ENCODE data around the gene FSCN2. TPM values are rescaled to one million over a fixed set of nuclear protein-coding genes. Genes with fewer than 3 reads are reported as not detected.

FSCN2 gene
- total and polyA plus RNA-seq, 10 of the 15 experiments (the other 5 are each of a cell fraction or from before 2014, with no cell fraction given) = 0.12 to 2.1 (median 0.65) TPM; not detected in 3

DNA sequence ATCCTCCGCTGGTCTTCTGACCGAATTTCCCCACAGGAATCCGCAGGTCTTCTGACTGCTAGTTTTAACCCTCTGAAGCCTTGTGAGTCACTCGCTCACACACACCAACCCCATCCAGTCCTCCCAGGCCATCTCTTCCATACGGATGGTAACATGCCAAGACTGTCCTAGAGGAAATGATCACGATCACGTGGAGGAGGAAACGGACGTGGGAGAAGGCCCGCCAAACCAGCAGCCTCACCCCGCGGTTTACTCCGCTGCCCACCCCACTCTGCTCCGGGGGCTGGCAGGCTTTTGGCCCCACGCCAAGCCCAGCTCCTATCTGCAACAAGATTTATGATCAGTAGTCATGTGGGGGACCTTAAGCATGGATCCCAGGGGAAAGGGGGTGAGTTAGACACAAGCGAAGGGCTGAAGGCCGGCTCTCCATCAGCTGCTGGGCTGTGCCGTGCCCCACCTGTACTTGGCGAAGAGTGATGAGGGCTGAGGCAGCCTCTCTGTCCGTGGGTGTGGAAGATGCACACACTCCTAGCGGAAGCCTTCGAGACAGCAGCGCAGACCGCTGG, 25.5 kb downstream of the FSCN2 start (continued):
- TF ChIP-seq ZBTB11 (CRISPR knock-in tag; IDR thresholded peaks at IDR 0.05) = no peak
- TF ChIP-seq MTA2 (IDR thresholded peaks at IDR 0.05; ENCODE audit: low read depth) = no peak
- TF ChIP-seq ZZZ3 (IDR thresholded peaks at IDR 0.05; ENCODE audit: control insufficient read depth, insufficient read length, low read depth) = no peak
- TF ChIP-seq KDM1A (IDR thresholded peaks at IDR 0.05; ENCODE audit: borderline replicate concordance) = no peak
- TF ChIP-seq SIN3A (IDR thresholded peaks at IDR 0.05; ENCODE audit: low read depth, low read length) = no peak
- TF ChIP-seq USF1 (IDR thresholded peaks at IDR 0.05; ENCODE audit: borderline replicate concordance, extremely low read length, insufficient read depth, low read depth, low read length) = peak; percentile 31
- no peak for TF ChIP-seq CTCF (IDR thresholded peaks at IDR 0.05 in 2 of 3, conservative IDR thresholded peaks at IDR 0.05 in 1 of 3; ENCODE audit: control insufficient read depth in 2 of 3, extremely low read depth in 1 of 3, insufficient read depth in 1 of 3, low read depth in 3 of 3, low read length in 3 of 3)
- no peak for TF ChIP-seq LARP7 (IDR thresholded peaks at IDR 0.05)
- TF ChIP-seq NKRF (conservative IDR thresholded peaks at IDR 0.05) = no peak
- no peak for TF ChIP-seq PAX5 (IDR thresholded peaks at IDR 0.05; ENCODE audit: borderline replicate concordance, low read depth, low read length)
- no peak for TF ChIP-seq IRF4 (IDR thresholded peaks at IDR 0.05; ENCODE audit: low read depth, low read length)
- no peak for TF ChIP-seq ZBTB33 (IDR thresholded peaks at IDR 0.05)

Measured in GM12878 (cell line).